Measurements from ENCODE around the gene CCDC32. TPM values are rescaled to one million over a fixed set of nuclear protein-coding genes. Genes with fewer than 3 reads are reported as not detected.
A peak's percentile ranks its signal among the peaks of the same experiment; 100 is the strongest.

The CCDC32 gene
- total and polyA plus RNA-seq, 2 of the 8 experiments (the other 6 are each of a cell fraction or from before 2014, with no cell fraction given), result 8.9 to 12.1 TPM

GRCh38 chr15:40511093-40511471 lies 53.8 kb downstream of the CCDC32 start (continued):
- TF ChIP-seq USF2 (IDR thresholded peaks at IDR 0.05; ENCODE audit: low read length), result no peak
- TF ChIP-seq RNF2 (IDR thresholded peaks at IDR 0.05; ENCODE audit: borderline replicate concordance, low read depth, low read length, missing control alignments, poor library complexity, severe bottlenecking), result no peak
- TF ChIP-seq RBBP5 (IDR thresholded peaks at IDR 0.05; ENCODE audit: borderline replicate concordance, low read depth, low read length), result no peak
- 0 out of 4 replicates have a peak, but pooled peaks of 1 of the 2 experiments have one; percentile 38 for TF ChIP-seq SIN3A (conservative IDR thresholded peaks at IDR 0.05 in 1 of 2, IDR thresholded peaks at IDR 0.05 in 1 of 2; ENCODE audit: low read depth in 1 of 2, low read length in 2 of 2)
- TF ChIP-seq TAF7 (optimal IDR thresholded peaks at IDR 0.05; ENCODE audit: borderline replicate concordance, low read depth, low read length), result no peak
- no peak for TF ChIP-seq BRCA1 (IDR thresholded peaks at IDR 0.05; ENCODE audit: low read depth, low read length)
- TF ChIP-seq ZNF274 (IDR thresholded peaks at IDR 0.05; ENCODE audit: borderline replicate concordance, extremely low read depth, low read length), result no peak
